GM19395 (cell line): ENCODE data around the gene PLCH2.

ENCODE experiments used
- ATAC-seq: cut with Tn5 transposase; IDR thresholded peaks from one replicate; pipeline ENCODE4 v1.9.1; 2021; ENCODE audit warnings: mild to moderate bottlenecking, moderate library complexity; ENCODE audit not compliant: unreplicated experiment

Gene PLCH2

DNA sequence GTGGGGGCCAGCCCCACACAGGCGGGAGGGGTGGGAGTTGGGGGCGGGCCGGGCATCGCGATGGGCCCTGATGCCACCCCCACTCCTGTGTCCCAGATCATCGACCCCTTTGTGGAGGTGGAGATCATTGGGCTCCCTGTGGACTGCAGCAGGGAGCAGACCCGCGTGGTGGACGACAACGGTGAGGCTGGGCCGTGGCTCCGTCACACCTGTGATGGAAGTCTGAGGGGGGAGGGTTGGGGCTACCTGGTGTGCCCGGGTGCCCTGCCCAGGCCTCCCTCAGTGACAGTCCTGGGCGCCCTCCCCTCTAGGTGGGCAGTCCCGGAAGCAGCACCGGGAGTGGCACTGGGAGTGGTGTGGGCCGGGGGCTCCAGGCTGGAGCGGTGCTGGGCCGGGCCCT is 22.6 kb downstream of the PLCH2 start:
- no peak for ATAC-seq

DNA sequence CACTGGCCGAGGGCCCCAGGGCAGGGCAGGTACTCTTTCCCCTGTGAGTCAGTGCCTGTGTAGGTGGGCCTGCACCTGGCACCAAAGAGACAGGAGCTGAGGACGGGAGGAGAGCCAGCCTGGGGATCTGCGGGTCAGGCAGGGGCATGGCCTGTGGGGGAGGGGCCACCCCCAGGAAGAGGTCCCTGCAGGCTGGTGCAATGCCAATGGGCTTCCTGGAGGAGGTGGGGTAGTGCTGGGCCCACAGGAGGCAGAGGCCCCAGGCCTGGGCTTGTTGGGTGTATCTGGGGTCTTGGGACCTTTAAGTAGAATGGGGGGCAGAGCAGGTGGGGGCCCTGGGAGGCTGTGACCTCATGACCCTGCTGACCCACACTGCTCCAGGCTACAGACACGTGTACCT is 23.2 kb downstream of the PLCH2 start:
- ATAC-seq, result no peak

DNA sequence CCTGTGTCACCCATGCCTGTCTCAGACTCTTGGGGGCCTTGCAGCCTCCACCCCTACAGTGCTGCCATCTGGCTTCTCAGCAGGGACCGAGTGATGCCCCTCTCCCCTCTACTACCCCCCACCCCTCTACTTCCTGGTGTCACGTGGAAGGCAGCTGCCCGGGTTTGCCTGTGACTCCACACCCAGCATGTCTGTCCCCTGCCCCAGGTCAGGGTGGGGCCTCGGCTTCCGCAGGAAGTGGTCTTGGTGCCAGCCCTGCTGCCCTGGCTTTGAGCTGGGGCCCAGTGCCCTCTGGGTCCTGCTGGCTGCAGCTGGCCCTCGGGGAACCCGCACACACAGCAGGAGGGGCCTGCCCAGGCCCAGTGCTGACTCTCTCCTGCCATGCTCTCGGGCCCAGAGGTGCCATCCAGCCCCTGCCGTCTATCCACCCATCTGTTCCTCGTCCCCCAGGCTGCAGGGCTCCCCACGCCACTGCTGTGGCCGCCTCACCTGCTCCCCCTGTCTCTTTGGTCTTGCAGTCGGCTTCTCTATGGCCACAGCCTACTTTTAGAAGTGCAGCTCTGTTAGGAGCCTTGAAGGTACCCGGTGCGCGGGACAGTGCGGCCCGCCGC is 24.0 kb downstream of the PLCH2 start:
- no peak for ATAC-seq

DNA sequence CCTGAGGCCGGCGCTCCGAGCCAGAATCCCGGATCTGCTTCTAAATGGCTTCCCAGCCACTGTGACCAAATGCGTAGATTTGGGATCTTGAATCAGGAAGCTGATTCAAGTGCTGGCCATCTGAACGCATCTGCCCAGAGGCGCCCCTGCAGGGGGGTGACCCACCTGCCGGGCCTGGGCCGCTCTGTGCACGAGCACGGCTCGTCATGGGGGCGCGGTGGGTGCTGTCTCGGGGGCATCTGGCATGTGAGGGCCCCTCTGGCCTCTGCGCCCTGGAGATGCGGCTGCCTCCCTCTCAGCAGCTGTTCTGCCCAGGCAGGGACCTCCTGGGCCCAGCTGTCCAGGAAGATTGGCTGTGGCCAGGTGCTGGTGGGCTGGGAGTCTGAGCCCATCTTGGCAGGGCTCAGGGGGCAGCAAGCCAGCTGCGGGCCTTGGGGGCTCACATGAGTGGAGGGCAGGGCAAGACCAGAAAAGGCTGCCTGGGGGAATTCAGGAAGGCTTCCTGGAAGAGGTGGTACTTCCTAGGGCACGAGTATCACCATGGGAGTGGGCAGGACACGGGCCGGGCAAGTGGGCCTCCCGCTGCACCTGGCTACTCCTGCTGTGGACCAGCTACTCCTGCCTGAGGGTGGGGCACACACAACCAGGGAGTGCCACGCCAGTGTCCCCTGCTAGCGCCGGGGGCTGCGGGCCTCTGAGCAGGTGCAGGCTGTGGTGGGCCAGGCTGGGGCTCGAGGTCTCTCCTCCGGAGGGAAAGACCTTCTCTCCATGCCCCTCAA is 25.1 kb downstream of the PLCH2 start:
- ATAC-seq, result no peak

DNA sequence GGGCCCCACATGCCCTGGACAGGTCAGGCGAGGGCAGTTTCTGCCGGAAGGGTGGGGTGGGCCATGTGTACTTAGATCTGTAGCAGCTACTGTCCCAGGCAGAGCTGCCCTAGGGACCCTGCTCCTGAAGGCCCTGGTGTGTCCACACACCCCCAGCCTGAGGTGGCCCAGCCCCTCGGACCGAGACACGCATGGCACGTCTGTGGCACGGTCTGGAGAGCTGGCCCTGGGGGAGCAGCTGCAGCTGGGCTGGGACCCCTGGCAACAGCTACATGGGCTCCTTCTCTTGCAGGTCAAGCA is 25.7 kb downstream of the PLCH2 start:
- ATAC-seq, result no peak

DNA sequence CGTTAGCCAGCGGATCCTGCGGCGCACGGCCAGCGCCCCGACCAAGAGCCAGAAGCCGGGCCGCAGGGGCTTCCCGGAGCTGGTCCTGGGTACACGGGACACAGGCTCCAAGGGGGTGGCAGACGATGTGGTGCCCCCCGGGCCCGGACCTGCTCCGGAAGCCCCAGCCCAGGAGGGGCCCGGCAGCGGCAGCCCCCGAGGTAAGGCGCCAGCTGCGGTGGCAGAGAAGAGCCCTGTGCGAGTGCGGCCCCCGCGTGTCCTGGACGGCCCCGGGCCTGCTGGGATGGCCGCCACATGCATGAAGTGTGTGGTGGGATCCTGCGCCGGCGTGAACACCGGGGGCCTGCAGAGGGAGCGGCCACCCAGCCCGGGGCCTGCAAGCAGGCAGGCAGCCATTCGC is 26.1 kb downstream of the PLCH2 start:
- ATAC-seq, result no peak

DNA sequence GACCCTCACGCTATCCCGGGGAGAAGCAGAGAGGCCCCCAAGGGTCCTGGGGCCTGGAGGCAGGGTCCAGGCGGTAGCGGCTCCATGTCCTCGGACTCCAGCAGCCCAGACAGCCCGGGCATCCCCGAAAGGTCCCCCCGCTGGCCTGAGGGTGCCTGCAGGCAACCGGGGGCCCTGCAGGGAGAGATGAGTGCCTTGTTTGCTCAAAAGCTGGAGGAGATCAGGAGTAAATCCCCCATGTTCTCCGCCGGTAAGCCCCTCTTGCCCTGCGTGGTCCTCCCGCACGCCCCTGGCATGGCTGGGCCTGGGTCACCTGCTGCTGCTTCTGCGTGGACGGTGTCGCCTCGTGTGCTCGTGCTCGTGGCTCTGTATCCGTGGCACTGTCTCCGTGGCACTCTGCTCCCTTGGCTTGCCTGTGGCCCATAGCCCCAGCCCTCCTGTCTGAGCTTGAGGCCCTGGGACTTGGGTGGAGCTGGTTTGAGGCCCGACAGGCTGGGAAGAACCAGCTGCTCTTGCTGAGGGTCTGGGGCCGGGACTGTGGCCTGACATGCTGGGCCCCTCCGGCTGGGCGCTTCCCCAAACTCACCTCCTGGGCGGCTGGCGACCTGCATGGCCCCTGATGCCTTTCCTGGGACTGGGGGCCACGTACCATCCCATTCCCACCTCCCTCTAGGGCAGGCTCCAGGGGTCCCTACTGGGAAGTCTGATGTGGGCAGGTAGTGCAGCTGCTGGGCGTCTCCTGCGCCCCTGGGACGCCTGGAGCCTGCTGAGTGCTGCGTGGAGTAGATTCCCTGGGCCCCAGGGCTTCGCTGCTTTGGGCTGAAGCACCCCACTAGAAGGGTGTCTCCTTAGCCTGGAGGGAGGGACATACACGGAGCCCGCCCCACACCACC is 26.8 kb downstream of the PLCH2 start:
- no peak for ATAC-seq

DNA sequence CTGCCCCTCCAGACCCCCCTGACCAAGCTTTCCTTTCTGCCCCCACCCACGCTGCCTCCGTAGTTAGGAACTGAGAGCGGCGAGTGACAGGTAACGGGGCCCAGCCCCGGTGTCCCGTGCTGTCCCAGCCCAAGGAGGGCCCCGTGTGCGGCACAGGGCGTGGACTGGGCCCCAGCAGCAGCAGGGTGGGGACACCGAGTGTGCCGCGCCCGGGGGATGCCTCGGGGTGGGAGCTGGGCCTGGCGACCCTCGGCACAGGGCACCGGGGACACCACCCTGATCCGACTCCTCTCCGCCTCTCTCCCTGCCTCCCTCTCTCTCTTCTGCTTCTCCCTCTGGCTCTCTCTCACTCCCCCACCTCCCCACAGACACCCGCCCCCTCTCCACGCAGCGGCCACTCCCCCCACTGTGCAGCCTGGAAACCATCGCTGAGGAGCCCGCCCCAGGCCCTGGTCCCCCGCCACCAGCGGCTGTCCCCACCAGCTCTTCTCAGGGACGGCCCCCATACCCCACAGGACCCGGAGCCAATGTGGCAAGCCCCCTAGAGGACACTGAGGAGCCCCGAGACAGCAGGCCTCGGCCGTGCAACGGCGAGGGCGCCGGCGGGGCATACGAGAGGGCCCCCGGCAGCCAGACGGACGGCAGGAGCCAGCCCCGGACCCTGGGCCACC is 27.6 kb downstream of the PLCH2 start:
- no peak for ATAC-seq

DNA sequence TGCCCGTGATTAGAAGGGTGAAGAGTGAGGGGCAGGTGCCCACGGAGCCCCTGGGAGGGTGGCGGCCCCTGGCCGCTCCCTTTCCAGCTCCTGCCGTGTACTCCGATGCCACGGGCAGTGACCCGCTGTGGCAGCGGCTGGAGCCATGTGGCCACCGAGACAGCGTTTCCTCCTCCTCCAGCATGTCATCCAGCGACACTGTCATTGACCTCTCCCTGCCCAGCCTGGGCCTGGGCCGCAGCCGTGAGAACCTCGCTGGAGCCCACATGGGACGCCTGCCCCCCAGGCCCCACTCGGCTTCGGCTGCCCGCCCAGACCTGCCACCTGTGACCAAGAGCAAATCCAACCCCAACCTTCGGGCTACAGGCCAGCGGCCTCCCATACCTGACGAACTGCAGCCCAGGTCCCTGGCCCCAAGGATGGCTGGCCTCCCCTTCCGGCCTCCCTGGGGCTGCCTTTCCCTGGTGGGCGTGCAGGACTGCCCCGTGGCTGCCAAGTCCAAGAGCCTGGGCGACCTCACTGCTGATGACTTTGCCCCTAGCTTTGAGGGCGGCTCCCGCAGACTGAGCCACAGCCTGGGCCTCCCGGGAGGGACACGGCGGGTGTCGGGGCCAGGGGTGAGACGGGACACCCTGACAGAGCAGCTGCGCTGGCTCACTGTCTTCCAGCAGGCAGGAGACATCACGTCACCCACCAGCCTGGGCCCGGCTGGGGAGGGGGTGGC is 28.3 kb downstream of the PLCH2 start:
- no peak for ATAC-seq

DNA sequence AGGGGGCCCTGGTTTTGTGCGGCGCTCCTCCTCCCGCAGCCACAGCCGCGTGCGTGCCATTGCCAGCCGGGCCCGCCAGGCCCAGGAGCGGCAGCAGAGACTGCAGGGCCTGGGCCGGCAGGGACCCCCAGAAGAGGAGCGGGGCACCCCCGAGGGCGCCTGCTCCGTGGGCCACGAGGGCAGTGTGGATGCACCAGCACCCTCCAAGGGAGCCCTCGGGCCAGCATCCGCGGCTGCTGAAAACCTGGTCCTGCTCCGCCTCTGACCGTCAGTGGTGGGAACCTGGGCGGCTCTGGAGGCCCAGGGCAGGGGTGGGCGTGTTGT is 28.8 kb downstream of the PLCH2 start:
- ATAC-seq, result no peak

DNA sequence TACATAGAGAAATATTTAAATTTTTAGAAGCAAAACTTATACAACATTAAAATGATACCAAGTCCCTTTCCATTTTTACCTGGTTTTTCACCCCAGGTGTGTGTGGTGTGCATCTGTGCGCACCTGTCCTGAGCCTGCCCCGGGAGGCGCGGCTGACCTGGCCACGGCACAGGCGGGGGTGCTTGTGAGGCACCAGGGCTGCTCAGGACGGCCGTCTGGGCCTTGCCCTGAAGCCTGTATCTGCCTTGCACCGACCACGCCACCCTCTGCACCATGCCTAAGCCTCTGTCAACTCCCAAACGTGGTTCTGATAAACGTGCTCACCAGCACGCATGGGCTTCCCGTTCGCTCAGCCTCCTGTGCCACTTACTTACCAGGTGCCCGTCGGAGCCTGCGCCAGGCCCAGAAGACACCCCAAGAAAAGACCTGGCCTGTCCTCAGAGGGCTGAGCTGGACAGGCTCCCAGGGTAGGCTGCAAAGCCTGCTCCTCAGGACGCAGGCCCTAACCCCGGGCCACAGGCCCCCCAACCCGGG is 29.4 kb downstream of the PLCH2 start:
- no peak for ATAC-seq

DNA sequence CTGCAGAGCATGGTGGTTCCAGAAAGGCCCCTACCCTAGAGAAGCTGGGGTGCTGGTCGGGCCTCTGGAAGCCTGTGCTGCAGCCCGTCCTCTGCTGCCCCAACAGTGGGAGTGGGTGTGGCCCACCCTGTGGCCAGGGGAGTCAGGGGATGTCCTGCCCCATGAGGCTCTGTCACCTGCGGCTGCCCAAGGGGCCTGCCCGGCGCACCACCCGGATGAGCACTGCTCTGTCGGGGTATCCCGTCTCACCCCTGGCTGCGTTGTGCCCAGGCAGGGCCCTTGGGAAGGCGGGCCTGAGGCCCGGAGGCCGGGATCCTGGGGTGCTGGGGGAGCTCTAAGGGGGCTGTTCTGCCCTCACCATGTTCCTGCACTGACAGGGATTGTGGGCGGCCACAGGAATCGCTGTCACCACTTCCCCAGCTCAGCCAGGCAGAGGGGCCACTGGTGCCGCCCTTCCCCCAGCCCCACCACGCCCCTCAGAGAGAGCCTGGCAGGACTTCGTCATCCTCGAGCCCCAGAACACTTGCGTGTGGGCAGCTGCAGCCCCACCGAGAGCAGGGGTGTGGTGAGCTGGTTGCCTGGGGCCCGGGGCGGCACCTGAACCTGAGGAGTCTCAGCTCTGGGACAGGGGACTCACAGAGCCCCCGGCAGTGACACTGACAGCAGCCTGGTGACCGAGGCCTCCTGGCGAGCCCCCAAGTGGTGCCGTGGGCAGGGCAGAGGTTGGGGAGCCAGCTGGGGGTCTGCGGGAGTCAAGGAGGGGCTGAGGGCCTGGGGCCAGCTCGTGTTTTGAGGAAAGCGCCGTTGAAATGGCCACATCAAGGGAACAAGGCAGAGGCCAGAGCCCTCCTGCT is 30.1 kb downstream of the PLCH2 start:
- no peak for ATAC-seq

DNA sequence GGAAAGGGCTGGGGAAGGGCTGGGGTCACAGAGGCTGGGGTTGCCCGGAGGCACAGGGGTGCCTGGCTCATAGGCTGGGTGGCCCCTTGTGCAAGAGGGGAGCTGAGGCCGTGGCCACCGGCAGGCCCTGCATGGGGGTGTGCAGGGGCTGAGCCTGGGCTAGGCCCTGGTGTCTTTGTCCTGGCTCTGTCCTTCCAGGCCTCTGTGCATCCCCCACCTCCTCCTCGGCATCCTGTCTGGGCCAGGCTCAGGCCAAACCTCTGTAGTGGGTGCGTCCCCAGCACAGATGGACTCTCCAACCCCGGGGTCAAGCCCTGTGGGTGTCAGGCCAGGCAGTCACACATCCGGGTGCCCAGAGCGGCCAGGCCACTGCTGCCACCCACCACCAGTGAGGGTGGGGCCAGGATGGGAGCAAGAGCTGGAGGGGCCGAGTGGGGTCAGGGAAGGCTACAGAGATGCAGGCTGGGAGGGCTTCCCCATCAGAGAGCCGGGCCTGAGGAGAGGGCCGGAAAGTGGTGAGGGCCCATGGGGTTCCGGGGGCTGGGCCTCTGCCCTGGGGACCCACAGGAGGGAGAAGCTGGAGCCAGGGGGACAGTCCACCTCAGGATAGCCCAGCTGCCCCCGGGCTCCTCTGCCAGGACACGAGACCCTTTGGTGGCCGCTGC is 30.9 kb downstream of the PLCH2 start:
- ATAC-seq, result no peak

DNA sequence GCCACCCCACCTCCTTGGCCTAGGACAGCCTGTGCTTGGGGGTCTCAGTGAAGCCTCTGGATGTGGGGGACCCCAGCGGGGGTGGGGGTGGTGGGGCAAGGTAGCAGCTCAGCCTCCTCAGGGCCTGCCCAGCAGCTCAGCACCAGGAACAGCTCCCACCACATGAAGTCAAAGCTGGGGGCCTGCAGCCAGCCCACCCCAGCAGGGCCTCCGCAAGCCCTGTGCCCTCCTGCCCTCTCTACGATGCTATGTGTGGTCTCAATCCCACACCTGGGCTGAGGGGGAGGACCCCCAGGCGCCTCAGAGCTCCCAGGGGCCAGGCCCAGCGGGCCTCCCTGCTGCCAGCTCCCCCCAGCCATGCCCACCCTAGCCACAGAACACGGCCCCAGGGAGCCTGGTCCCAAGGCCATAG is 31.7 kb downstream of the PLCH2 start:
- no peak for ATAC-seq

DNA sequence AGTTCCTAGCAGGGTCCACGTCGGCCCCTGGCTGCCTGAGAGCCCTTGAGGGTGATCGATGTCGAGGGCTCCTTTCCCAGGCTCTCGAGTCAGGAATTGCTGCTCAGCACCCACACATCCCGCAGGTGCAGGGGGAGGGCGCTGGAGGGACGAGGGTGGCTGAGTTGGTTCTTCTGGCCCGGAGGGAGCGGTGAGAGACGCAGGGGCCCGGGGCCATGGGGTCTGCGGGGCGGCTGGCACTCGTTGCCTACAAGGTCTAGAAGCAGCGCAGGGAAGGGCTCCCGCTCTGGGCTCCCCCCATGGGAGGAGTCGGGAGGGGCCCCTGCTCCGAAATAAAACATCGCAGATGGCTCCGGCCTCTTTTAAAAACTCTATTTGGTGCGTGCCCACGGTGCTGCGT is 32.1 kb downstream of the PLCH2 start:
- ATAC-seq, result no peak

DNA sequence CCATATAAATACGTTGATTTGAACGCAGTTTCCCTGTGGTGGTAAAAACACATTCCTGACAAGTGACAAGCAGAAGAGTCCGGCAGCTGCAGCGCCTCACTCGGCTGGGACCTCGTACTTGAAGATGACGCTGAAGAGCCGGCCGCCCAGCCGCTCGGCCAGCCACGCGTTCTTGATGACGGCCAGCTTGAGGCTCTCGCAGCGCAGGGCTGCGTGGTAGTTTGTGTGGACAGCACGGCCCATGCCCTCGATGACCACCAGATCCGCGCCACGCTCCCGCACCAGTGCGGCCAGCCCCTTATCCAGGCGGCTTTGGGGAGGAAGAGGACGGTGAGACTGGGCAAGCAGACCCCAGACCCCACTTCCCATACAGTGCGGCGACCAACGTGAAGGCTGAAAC is 32.7 kb downstream of the PLCH2 start:
- ATAC-seq, result no peak

DNA sequence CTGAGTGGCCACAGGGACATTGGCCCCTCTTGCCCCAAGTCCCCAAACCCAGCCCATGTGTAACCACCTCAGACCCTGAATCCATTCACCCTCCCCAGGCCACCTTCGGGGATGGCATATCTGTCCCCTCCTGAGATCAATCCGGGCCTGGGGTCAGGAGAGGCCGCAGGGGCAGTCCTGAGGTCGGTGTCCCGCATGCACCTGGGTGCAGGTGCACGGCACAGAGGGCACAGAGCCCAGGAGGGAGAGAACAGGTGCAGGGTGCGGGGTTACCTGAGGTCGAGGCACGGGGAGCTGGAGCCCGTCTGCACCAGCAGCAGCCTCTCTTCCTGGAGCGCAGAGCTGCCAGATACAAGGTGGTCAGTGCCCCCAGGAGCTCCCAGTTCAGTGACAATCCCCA is 33.5 kb downstream of the PLCH2 start:
- ATAC-seq, result no peak

DNA sequence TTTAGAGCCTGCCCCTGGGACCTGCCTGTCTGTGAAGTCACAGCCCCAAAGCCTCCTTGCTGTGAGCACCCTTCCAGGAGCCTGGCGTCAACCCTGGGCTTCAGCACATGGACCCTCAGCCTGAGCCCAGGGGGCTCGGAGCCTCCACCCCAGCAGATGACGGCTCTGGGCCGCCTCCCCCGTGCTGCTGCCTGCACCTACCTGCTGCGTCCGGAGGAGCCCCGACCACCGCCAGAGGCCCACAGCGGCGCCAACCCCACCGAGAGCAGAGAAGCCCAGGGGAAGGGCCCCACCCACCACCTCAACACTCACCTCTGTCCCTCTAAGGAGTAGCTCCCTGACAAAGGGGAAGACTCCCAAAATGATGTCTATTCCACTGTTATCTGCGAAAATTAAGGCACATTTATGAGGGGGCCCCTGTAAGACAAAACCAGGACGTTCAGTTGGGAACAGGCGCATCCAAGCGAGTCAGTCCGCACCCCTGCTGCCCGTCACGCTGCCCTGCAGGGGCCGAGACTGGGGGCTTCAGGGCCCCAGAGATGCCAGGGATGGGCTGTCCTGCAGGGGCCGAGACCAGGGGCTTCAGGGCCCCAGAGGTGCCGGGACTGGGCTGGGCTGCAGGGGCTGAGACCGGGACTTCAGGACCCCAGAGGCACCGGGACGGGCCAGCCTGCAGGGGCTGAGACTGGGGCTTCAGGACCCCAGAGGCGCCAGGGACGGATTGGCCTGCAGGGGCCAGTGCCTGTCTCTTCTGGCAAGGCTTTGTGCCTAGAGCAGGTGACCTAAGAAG is 34.5 kb downstream of the PLCH2 start:
- no peak for ATAC-seq
